Stimulated activated CD4-positive, alpha-beta T cell treated with anti-CD3 and anti-CD28 coated beads, Interleukin-1b, Interleukin-23, amount 100 ng/mL, for 48 hours (primary cell): Measurements from ENCODE around the gene ZBTB18.

ENCODE experiments used
- DNase-seq: peaks from one replicate; pipeline ENCODE4 v3.0.0-alpha.2; 2020

The ZBTB18 gene

GRCh38 chr1:244064621-244065020 is 13.5 kb downstream of the ZBTB18 start:
- DNase-seq = no peak

DNA sequence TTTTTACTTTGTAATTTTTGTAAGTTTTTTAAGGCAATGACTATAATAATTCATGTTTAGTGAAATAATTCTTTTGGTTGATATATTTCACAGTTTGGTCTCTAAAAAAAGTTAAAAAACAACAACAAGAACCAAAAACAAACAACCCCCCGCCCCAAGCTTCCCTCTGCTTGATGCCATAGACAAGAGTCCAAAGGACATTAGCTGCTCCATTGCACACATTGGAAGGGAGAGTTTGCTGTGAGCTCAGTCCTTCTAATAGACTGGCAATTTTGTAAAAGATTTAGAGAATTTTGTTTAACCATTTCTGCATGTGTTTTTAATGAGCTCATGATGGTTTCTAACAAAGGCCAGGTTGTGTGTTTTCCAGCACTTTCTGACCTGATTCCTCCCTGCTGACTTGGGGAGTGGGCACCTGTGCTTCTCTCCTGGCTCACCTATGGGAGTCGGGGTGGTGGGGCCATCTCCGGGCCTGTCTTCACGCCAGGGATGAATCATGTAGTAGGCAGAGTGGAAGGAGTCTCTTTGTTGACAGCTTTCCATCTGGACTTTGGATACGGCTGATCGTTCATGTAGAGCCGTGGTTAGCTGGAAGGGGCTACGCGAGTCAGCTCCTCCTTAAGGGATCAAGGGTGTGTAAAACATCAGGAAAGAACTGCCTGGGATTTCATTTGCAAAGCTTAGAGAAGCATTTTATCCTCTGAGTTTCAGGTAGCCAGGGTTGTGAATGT is 14.1 kb downstream of the ZBTB18 start:
- DNase-seq = no peak

DNA sequence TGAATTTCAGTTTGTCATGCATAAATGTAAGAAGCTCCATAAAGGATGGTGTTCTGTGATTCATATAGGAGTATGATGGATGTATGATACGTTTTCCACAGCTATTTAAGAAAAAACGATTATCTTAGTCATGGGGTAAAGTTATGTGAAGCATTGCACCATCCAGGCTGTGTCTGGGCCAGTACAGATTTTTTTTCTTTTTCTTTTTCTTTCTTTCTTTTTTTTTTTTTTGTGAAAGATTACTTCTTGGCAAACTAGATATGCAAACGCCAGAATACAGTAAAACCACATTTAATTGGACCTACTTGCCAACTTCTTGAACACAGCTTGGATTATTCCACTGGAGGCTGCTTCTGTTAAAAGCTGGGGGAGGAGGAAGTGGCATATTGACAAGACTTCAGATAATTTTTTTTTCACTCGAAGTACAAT is 14.9 kb downstream of the ZBTB18 start:
- no peak for DNase-seq

DNA sequence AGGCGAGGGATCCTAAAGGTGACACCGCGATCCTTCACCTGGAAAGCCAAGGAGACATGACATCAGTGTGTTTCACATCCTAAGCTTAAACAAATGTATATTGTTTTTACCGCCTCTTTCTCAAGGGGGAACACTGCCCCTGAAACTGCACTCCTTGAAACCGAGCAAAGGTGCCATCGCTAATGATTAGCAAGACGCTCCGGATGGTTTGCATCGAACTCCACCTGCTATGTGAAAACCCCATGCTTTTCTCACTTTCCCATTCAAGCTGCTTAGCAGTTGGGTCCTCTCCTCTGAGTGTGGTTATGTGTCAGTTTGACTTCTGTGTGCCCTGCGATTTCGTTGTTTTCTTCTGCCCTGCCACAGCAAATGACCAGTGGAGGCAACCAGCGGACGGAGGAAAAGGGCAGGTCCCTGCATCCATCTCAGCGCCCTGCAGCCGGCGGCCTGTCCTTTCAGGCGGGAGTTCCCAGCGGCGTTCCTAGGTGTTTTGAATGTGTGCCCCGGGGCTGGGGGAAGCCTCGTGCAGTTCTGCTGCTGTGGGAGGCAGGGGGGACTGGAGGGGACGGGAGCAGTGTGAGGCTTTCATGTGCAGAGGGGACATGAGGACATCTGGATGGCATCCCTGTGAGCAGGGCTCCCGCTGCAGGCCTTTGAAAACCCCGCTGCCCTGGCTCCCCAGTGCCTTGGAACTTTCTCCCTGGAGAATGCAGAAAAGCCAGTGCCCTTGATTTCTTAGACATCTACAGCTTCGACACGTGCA is 16.1 kb downstream of the ZBTB18 start:
- no peak for DNase-seq

DNA sequence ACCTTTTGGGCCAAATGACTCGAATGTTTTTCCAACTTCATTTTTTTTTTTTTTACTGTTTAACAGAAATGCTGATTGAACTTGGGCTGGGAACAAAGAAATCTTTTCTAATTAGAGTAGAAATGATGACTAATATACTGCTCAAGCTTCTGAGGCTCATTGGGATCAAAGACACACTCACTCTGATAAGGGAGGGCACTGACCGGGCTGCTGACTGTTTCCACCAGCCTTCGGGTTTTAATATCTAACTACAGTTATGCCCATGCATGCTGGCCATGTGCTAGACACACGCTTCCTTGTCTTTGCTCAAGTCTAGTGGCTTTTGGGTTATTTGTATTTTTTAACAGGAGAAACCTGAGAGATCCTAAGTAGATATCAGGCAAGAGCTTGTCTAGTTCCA is 16.8 kb downstream of the ZBTB18 start:
- no peak for DNase-seq

- DNase-seq = no peak
These were observed 17.5 kb downstream of the ZBTB18 start for GRCh38 chr1:244068567-244068966.

- DNase-seq = no peak
These were observed 18.3 kb downstream of the ZBTB18 start for GRCh38 chr1:244069326-244069898.

DNA sequence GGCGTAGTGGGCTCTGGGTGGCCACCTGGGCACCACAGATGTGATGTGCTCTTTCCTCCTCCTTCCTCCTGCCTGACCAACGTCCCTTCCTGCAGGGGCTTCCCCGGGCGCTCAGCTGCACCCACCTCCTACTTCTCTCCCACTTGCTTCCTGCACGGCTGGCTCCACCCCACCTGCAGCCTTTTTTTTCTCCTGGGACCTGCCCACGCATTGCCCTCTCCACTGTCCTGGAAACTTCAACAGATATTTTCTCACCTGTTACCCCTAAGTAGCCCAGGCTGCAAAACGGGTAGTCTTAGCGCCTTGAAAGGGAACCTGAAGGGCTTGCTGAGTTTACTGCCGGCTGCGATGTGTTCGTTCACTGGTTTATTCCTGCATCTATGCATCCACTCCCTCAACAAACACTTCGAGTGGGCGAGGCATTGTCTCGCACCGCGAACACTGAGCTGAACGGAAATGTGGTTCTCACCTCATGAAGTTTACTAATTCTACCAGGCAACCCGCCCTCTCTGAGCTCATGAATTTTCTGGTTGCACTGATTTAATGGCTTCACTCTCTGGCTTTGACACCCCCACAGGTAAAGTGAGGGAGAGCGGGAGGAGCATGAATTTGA is 23.6 kb downstream of the ZBTB18 start:
- DNase-seq = peak; percentile 50

GRCh38 chr1:244075247-244075722 is 24.2 kb downstream of the ZBTB18 start:
- DNase-seq = no peak

GRCh38 chr1:244076740-244077139 is 25.7 kb downstream of the ZBTB18 start:
- DNase-seq = no peak

- no peak for DNase-seq
These were observed 26.6 kb downstream of the ZBTB18 start for GRCh38 chr1:244077473-244078220.

GRCh38 chr1:244080343-244080929 is 29.4 kb downstream of the ZBTB18 start:
- DNase-seq = no peak

DNA sequence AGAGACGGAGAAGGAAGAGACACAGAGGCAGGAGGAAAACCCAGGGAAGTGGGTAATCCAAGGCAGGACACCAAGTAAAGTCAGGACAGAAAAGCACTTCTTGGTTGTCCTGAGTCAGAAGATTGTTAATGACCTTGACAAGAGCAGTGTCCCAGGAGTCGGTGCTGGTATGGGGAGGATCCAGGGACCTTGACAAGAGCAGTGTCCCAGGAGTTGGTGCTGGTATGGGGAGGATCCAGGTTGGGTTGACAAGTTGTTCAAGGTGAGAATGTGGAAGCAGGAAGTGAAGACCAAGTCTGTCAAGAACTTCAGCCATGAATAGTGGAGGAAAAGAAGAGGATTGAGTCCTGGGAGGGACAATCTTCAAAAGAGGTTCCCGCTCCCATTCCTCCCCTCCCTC is 31.9 kb downstream of the ZBTB18 start:
- no peak for DNase-seq

DNA sequence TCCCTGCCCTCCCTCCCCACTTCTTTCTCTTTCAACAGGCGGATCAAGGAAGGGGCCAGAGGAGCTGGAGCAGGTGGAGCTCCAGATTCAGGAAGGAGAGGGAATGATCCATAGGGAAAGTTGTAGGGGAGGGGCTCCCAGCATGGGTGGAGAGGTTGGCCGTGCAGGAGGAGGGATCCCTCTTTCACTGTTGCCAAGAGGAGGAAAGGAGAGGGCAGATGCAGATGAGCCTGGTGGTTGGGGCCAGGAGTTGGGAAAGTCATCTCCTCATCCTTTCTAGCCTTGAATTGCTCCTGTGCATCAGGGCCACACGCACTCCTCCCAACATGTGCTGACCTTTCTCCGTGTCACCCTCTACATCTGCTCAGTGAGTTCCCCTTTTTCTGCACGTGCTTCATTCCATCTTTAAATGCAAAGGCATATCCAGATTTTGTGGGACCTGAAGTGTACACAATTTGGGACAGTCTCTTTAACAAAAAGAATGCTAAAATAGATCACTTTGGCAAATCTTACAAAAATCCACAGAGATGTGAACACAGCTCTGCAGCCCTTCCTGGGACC is 32.4 kb downstream of the ZBTB18 start:
- no peak for DNase-seq

- no peak for DNase-seq
These were observed 33.7 kb downstream of the ZBTB18 start for GRCh38 chr1:244084763-244085162.

DNA sequence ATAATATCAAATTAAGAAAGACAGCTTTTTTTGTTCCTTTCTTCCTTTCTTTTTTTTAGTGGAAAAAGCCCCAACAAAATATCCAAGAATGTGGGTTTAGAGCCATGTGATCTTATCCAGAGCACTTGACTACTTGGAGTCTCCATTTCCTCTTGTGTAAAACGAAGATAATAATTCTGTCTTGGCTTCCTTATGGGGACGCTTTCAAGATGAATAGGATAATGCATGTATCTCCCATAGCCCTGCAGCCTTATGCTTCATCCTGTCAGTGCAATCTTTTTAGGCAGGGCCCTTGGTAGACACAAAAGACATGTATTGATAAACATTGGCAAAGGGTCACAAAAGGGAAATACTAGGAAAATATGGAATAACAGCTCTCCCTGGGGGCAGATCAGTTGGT is 34.8 kb downstream of the ZBTB18 start:
- DNase-seq = no peak

DNA sequence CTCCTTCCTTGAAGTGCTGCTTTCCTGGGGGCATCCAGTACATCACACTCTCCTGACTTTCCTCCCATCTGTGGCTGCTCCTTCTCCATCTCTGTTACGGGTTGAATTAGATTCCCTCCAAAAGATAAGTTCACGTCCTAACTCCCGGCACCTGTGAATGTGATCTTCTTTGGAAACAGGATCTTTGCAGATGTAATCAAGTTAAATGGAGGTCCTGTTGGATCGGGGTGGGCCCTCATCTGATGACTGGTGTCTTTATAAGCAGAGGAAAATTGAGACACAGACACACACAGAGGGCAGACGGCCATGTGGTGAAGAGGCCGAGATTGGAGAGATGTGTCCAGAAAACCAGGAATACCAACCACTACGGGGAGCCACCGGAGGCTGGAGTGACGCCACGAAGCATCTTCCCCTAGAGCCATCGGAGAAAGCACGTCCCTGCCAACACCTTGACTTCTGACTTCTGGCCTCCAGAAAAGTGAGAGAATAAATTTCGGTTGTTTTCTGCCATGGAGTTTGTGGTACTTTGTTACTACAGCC is 36.0 kb downstream of the ZBTB18 start:
- no peak for DNase-seq

DNA sequence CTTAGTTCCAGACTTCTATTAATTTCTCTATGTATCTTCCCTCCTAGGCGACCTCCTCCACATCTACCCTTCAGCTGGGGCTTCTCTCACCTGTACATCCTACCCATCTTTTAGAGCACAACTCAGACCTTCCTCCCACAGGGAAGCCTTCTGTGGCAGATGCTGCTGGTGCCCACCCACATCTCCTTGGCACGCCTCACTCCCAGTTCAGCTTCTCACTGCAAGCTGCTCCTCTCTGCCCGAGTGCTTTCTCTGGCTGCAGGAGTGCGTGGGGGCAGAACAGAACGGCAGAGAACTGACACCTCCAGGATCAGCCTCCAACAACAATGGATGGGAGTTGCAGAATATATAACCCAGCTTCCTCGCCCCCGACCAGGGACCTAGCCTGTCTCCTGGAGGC is 36.5 kb downstream of the ZBTB18 start:
- no peak for DNase-seq

- DNase-seq = no peak
These were observed 37.1 kb downstream of the ZBTB18 start for GRCh38 chr1:244088161-244088560.

DNA sequence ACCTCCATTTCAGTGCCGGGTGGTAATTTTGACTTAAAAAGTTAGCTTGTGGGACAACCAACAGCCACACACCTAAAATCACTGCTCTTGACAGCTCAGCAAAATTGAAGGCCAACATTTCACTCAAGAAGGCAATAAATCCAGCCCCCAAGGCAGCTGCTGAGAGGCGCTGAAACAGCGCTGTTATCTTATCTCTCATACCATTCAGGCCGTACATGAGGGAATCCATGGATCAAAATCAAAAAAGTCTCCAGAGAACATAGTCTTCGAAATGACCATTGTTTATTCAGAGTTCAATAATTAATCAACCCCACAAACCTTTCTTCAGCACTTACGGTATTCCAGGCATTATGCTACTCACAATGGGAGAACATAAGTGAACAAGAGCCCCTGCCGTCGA is 38.5 kb downstream of the ZBTB18 start:
- no peak for DNase-seq

DNA sequence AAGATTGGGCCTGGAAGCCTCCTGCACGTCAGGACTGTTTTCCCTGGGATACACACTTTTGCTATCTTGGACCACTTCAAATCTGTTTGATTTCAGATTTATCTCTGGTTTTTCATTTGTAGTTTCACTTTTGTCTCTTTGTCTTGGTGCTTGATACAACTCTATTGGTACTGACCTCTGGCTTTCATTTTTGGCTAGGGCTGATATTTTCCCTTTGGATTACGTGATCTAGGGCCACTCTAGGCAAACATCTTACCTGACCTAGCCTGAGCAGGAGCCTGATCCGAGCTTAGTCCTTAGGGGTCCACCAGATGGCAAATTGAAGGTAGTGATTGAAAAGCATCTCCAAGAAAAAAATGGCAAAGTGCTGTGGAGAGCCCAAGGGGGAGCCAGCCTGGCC is 39.6 kb downstream of the ZBTB18 start:
- no peak for DNase-seq
